Ovary (tissue), 3 donors: ENCODE results near the gene CD53.

Experiments used
- CTCF ChIP-seq, 3 donors: fragments of 450-650 bp in 2 of 3; fragments of 200-600 bp in 1 of 3; IDR thresholded peaks; one replicate each; pipeline versions ENCODE4 v1.5.1 to v1.8.0; 2016 to 2022; ENCODE audit warnings: antibody characterized with exemption in 3 of 3, mild to moderate bottlenecking in 1 of 3
- EP300 ChIP-seq: sonication (generic); formaldehyde crosslinking; IDR thresholded peaks from one replicate; pipeline ENCODE4 v1.6.1; 2017; ENCODE audit warnings: antibody characterized with exemption
- POLR2A ChIP-seq: fragments of 450-650 bp; IDR thresholded peaks from one replicate; pipeline ENCODE4 v1.6.1; 2017; ENCODE audit warnings: antibody characterized with exemption, mild to moderate bottlenecking, moderate library complexity
- donor health status: DM: no; HTN: no; CAD: no.

- TF ChIP-seq CTCF (IDR thresholded peaks at IDR 0.05) (no peak), POLR2A (no peak), EP300 (no peak)
These were observed 55.2 kb downstream of the CD53 start for GRCh38 chr1:110928191-110928590.
